ENCODE measurements around the gene VBP1.
"Not testable (repeated sequence)": the region's sequence is repeated elsewhere in the genome, so short reads cannot be mapped to it uniquely, and the experiment has no call there.

The VBP1 gene

GRCh38 chrX:155263854-155264628 lies 47.8 kb downstream of the VBP1 start, which contains the start of gene RAB39B:
Gene RAB39B, minus strand, starts transcription at chrX:155264491. Its CDS starts 203 bp downstream, at chrX:155264288.
- DNase-seq (ENCODE audit: low read depth): peak; percentile 62

GRCh38 chrX:155266439-155266838 lies 50.2 kb downstream of the VBP1 start:
- no peak for DNase-seq (ENCODE audit: low read depth)

GRCh38 chrX:155267995-155268394 lies 51.7 kb downstream of the VBP1 start:
- DNase-seq (ENCODE audit: low read depth): not testable (repeated sequence)

GRCh38 chrX:155270969-155271368 lies 54.7 kb downstream of the VBP1 start:
- DNase-seq (ENCODE audit: low read depth): no peak

DNA sequence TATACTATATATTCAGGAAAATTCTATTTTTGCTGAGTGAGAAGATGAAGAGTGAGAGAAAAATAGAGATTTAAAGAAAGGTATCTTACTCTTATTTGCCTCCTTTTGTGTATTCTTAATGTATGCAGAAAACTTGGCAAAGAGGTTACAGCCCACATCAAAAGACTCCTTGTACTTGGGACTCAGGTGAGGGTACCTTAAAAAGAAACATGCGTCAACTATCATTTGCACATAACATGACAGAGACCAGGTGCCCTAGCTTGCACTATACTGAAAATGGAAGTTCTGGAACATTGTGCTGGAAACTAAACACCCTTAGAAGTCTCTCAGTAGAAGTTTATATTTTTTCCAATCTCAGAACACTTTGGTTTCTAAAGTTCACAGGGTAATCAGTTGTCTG lies 63.6 kb downstream of the VBP1 start:
- no peak for DNase-seq (ENCODE audit: low read depth)

All from activated T-cell treated with anti-CD3 and anti-CD28 coated beads for 24 hours (primary cell).